Left lobe of liver (tissue), 2 donors: Measurements from ENCODE around the gene UBR1. TPM values are rescaled to one million over a fixed set of nuclear protein-coding genes. Genes with fewer than 3 reads are reported as not detected.
"Not testable (repeated sequence)": the region's sequence is repeated elsewhere in the genome, so short reads cannot be mapped to it uniquely, and the experiment has no call there.

Experiments
- ATAC-seq: fragments of 200-7000 bp; cut with Tn5 transposase; one replicate; pipeline ENCODE4 v1.9.1; 2020; ENCODE audit warnings: mild to moderate bottlenecking, moderate library complexity
- DNase-seq: peaks from one replicate; pipeline ENCODE4 v3.0.0-alpha.2; 2020; ENCODE audit warnings: low spot score
- total RNA-seq: library from RNA; stranded (reverse); gene quantifications from one replicate; pipeline ENCODE4 v1.2.1, GENCODE V29; 2021
- donor health status: DM: no; HTN: no; CAD: no; lungs with moderate emphysema.
- donor health status: DM: no; HTN: yes; CAD: no.

UBR1 gene
- total RNA-seq, 1 donor from 2014 or later = 9.2 TPM

- no peak for ATAC-seq
- no peak for DNase-seq
Observed at GRCh38 chr15:42919308-42919707, 186.5 kb downstream of the UBR1 start.

- no peak for ATAC-seq
- no peak for DNase-seq
Observed at GRCh38 chr15:42918047-42918446, 187.8 kb downstream of the UBR1 start.

- ATAC-seq = no peak
- DNase-seq = no peak
Observed at GRCh38 chr15:42915654-42916315, 190.1 kb downstream of the UBR1 start.

GRCh38 chr15:42914728-42915497, 190.9 kb downstream of the UBR1 start:
- DNase-seq (no peak), ATAC-seq (no peak)

- no peak for ATAC-seq
Observed at GRCh38 chr15:42911058-42911592, 194.7 kb downstream of the UBR1 start.

GRCh38 chr15:42908538-42908937, 197.3 kb downstream of the UBR1 start:
- no peak for ATAC-seq
- no peak for DNase-seq

More at GRCh38 chr15:42911058-42911592, 194.7 kb downstream of the UBR1 start:
- DNase-seq = no peak

GRCh38 chr15:42903388-42904324, 202.2 kb downstream of the UBR1 start:
- ATAC-seq = no peak

GRCh38 chr15:42893911-42894310, 211.9 kb downstream of the UBR1 start:
- ATAC-seq, DNase-seq: not testable (repeated sequence)

More at GRCh38 chr15:42903388-42904324, 202.2 kb downstream of the UBR1 start:
- no peak for DNase-seq

Other genes starting within 250 kb of the UBR1 start
- gene TTBK2, start 185.3 kb downstream of the UBR1 start, total RNA-seq = 6.6 TPM
- gene TMEM62, start 27.5 kb upstream of the UBR1 start, total RNA-seq = 7.8 TPM
- gene CCNDBP1, start 79.4 kb upstream of the UBR1 start, total RNA-seq = 20.0 TPM
- 0.13 TPM for gene EPB42, start 115.0 kb upstream of the UBR1 start, total RNA-seq
- gene TGM5, start 160.9 kb upstream of the UBR1 start, total RNA-seq = not detected
- gene TGM7, start 196.2 kb upstream of the UBR1 start, total RNA-seq = not detected
- 3.7 TPM for gene LCMT2, start 224.5 kb upstream of the UBR1 start, total RNA-seq